Neural progenitor cell (in vitro differentiated cells): ENCODE data around the gene AKR1E2. TPM values are rescaled to one million over a fixed set of nuclear protein-coding genes. Genes with fewer than 3 reads are reported as not detected.

Source experiments
- DNase-seq: peaks from one replicate; pipeline ENCODE4 v3.0.0-alpha.2; 2016; ENCODE audit warnings: low spot score
- H2AFZ ChIP-seq: fragments of 200-600 bp; sonication (generic); replicated peaks from 2 replicates; pipeline ENCODE4 v1.6.1; 2016; ENCODE audit warnings: antibody characterized with exemption
- H3F3A ChIP-seq: fragments of 200-600 bp; sonication (generic); 2 replicates; pipeline ENCODE4 v1.6.1; 2016; ENCODE audit warnings: antibody characterized with exemption, low read depth
- H3K27ac ChIP-seq: fragments of 200-600 bp; sonication (generic); 2 replicates; pipeline ENCODE4 v1.5.1; 2016; ENCODE audit warnings: mild to moderate bottlenecking
- H3K27me3 ChIP-seq: fragments of 200-600 bp; sonication (generic); 2 replicates; pipeline ENCODE4 v1.6.1; 2016; ENCODE audit warnings: mild to moderate bottlenecking, moderate library complexity
- H3K36me3 ChIP-seq: fragments of 200-600 bp; sonication (generic); 2 replicates; pipeline ENCODE4 v1.5.1; 2016
- H3K4me1 ChIP-seq: fragments of 200-600 bp; sonication (generic); 2 replicates; pipeline ENCODE4 v1.6.1; 2016; ENCODE audit warnings: mixed run types
- H3K4me2 ChIP-seq: fragments of 200-600 bp; sonication (generic); 2 replicates; pipeline ENCODE4 v1.6.1; 2016
- H3K4me3 ChIP-seq: fragments of 200-600 bp; sonication (generic); 2 replicates; pipeline ENCODE4 v1.5.1; 2016
- H3K79me2 ChIP-seq: fragments of 200-600 bp; sonication (generic); 2 replicates; pipeline ENCODE4 v1.6.1; 2016; ENCODE audit warnings: low read depth
- H3K9ac ChIP-seq: fragments of 200-600 bp; sonication (generic); 2 replicates; pipeline ENCODE4 v1.6.1; 2016
- H3K9me3 ChIP-seq: fragments of 200-600 bp; sonication (generic); 2 replicates; pipeline ENCODE4 v1.5.1; 2016; ENCODE audit warnings: low read depth
- H4K20me1 ChIP-seq: fragments of 200-600 bp; sonication (generic); 2 replicates; pipeline ENCODE4 v1.6.1; 2016; ENCODE audit warnings: low read depth
- H3K27ac Mint-ChIP-seq: 3 replicates; pipeline ENCODE4 v1.8.0; 2021; ENCODE audit warnings: mixed read lengths
- H3K27me3 Mint-ChIP-seq: 2 replicates; pipeline ENCODE4 v1.8.0; 2022; ENCODE audit warnings: low read depth, mild to moderate bottlenecking, inconsistent platforms, moderate library complexity, mixed read lengths; ENCODE audit not compliant: insufficient read depth
- H3K36me3 Mint-ChIP-seq: 3 replicates; pipeline ENCODE4 v1.8.0; 2021; ENCODE audit warnings: mixed read lengths
- H3K4me1 Mint-ChIP-seq: 3 replicates; pipeline ENCODE4 v1.8.0; 2021; ENCODE audit warnings: mixed read lengths
- H3K4me3 Mint-ChIP-seq: 3 replicates; pipeline ENCODE4 v1.8.0; 2021; ENCODE audit warnings: mild to moderate bottlenecking, moderate library complexity, mixed read lengths
- H3K9me3 Mint-ChIP-seq: 3 replicates; pipeline ENCODE4 v1.8.0; 2020; ENCODE audit warnings: mixed read lengths
- EZH2 ChIP-seq: fragments of 200-600 bp; sonication (generic); IDR thresholded peaks from 2 replicates; pipeline ENCODE4 v1.6.1; 2017; ENCODE audit warnings: antibody characterized with exemption, mild to moderate bottlenecking, moderate library complexity
- EZH2phosphoT487 ChIP-seq: fragments of 200-600 bp; sonication (generic); IDR thresholded peaks from 2 replicates; pipeline ENCODE4 v1.6.1; 2017; ENCODE audit warnings: antibody characterized with exemption
- total RNA-seq: library from RNA; depleted of rRNA; stranded (reverse); fragments of >200 nt; gene quantifications from 2 replicates; pipeline ENCODE4 v1.2.3, GENCODE V29; 2015; ENCODE audit warnings: low replicate concordance
- TF ChIP-seq, protein P1 (sequence below): fragments of 200-600 bp; sonication (generic); IDR thresholded peaks from 2 replicates; pipeline ENCODE4 v1.5.1; 2017; ENCODE audit warnings: antibody characterized with exemption, mild to moderate bottlenecking

Gene AKR1E2
- total RNA-seq, 1 donor from 2014 or later, result 3.4 TPM

DNA sequence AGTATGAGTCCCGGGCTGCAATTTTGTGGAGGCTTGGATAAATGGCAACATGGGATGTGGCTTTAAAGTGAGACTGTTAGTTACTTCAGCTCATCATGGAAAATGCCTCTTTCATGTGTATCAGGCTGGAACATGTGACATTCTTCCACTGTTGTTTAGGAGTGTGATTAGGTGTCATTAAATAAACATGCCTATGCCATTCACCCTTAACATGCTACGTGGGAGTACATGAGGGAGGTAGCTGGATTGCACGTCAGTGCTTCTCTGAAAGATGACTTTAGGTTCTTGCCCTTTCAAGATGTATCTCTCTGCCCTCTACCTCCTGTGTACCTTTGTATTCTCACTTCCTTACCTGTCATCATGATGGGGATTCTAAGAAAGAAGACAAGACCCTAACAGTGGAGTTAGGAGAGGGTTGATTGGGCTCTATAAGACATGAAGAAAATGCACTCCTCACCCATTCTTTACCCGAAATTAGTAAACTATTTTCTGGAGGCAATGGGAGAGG, 8.9 kb downstream of the AKR1E2 start:
- Histone ChIP-seq H3K9me3 (no peaks in the 10 kb centered on the region), H3K27ac (no peak overlapping the region), H3K79me2 (no peaks in the 10 kb centered on the region), H3K36me3 (no peaks in the 10 kb centered on the region), H3K4me2 (no peak overlapping the region), H3K4me3 (no peak overlapping the region), H3F3A (no peaks in the 10 kb centered on the region), H3K9ac (no peak overlapping the region), H4K20me1 (no peaks in the 10 kb centered on the region), H3K4me1 (no peaks in the 10 kb centered on the region), H2AFZ (no peak overlapping the region), H3K27me3 (no peaks in the 10 kb centered on the region)
- H3K36me3 Mint-ChIP-seq, result no peaks in the 10 kb centered on the region
- H3K4me3 Mint-ChIP-seq, result no peak overlapping the region
- H3K9me3 Mint-ChIP-seq, result no peaks in the 10 kb centered on the region
- no peak for TF ChIP-seq EZH2phosphoT487
- TF ChIP-seq, protein P1, sequence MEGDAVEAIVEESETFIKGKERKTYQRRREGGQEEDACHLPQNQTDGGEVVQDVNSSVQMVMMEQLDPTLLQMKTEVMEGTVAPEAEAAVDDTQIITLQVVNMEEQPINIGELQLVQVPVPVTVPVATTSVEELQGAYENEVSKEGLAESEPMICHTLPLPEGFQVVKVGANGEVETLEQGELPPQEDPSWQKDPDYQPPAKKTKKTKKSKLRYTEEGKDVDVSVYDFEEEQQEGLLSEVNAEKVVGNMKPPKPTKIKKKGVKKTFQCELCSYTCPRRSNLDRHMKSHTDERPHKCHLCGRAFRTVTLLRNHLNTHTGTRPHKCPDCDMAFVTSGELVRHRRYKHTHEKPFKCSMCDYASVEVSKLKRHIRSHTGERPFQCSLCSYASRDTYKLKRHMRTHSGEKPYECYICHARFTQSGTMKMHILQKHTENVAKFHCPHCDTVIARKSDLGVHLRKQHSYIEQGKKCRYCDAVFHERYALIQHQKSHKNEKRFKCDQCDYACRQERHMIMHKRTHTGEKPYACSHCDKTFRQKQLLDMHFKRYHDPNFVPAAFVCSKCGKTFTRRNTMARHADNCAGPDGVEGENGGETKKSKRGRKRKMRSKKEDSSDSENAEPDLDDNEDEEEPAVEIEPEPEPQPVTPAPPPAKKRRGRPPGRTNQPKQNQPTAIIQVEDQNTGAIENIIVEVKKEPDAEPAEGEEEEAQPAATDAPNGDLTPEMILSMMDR, result no peak
- no peak for TF ChIP-seq EZH2
- H3K4me1 Mint-ChIP-seq, result no peaks in the 10 kb centered on the region
- DNase-seq, result no peak
- no peak overlapping the region for H3K27ac Mint-ChIP-seq
- H3K27me3 Mint-ChIP-seq, result no peaks in the 10 kb centered on the region

DNA sequence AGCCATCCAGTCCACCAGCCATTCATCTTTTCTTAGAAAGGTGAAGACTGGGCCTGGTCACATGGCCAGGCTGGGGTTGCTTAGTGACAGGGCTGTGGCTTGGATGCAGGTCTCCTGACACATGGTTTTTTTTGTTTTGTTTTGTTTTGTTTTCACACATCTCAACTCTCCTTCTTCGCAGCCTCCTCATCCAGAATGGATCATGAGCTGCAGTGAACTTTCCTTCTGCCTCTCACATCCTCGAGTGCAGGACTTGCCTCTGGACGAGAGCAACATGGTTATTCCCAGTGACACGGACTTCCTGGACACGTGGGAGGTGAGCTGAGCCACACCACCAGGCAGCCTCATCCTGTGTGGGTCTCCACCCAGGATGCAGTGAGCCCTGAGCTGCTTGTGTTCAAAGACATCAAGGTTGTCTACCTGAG, 9.5 kb downstream of the AKR1E2 start:
- Mint-ChIP-seq H3K4me3 (no peak overlapping the region), H3K36me3 (no peaks in the 10 kb centered on the region), H3K27ac (no peak overlapping the region), H3K27me3 (no peaks in the 10 kb centered on the region), H3K9me3 (no peaks in the 10 kb centered on the region), H3K4me1 (no peaks in the 10 kb centered on the region)
- Histone ChIP-seq H3K27me3 (no peaks in the 10 kb centered on the region), H3K36me3 (no peaks in the 10 kb centered on the region), H2AFZ (no peak overlapping the region), H3F3A (no peaks in the 10 kb centered on the region), H3K9ac (no peak overlapping the region), H3K27ac (no peak overlapping the region), H4K20me1 (no peaks in the 10 kb centered on the region), H3K4me2 (no peak overlapping the region), H3K9me3 (no peaks in the 10 kb centered on the region), H3K79me2 (no peaks in the 10 kb centered on the region), H3K4me1 (no peaks in the 10 kb centered on the region), H3K4me3 (no peak overlapping the region)
- no peak for TF ChIP-seq EZH2
- TF ChIP-seq, protein P1, result no peak
- DNase-seq, result no peak

DNA sequence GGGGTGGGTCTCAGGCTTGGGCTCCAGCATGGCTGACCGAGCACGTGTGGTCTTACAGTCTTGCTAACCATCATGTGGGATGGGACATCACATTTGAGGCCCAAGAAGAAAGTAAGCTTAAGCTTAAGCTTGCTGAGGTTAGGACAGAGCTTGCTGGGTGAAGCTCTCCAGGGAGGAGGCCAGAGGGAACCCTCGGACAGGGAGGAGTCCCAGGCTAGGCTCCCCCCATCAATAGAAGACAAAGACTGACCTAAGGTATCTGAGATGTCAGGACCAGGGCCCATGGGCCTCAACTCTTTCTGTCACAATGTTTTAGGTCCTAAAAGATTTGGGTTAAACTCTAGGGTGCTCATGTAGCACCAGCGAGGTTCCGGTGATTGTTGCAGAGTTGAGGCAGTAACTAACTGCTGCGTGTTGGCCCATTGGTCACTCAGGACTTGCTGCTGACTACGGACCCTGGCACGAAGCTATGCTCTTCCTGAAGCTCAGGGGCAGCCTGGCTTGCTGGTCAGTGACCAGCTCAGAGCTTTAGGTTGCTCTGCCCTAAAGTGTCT, 10.5 kb downstream of the AKR1E2 start:
- H3K9me3 ChIP-seq, result no peaks in the 10 kb centered on the region
- no peaks in the 10 kb centered on the region for H3K36me3 ChIP-seq
- Mint-ChIP-seq H3K36me3 (no peaks in the 10 kb centered on the region), H3K4me3 (no peak overlapping the region), H3K4me1 (no peaks in the 10 kb centered on the region), H3K27ac (no peak overlapping the region), H3K9me3 (no peaks in the 10 kb centered on the region), H3K27me3 (no peaks in the 10 kb centered on the region)
- H3K4me1 ChIP-seq, result no peaks in the 10 kb centered on the region
- H3K4me2 ChIP-seq, result no peak overlapping the region
- no peaks in the 10 kb centered on the region for H4K20me1 ChIP-seq
- H3K27ac ChIP-seq, result no peak overlapping the region
- H3K9ac ChIP-seq, result no peak overlapping the region
- H3K27me3 ChIP-seq, result no peaks in the 10 kb centered on the region
- no peaks in the 10 kb centered on the region for H3K79me2 ChIP-seq
- DNase-seq, result no peak
- H3F3A ChIP-seq, result no peaks in the 10 kb centered on the region
- no peak overlapping the region for H2AFZ ChIP-seq
- no peak for TF ChIP-seq EZH2
- TF ChIP-seq EZH2phosphoT487, result no peak
- TF ChIP-seq, protein P1, result no peak
- no peak overlapping the region for H3K4me3 ChIP-seq
